Measurements from ENCODE around the gene SPEN. TPM values are rescaled to one million over a fixed set of nuclear protein-coding genes. Genes with fewer than 3 reads are reported as not detected.
"Not testable (repeated sequence)": the region's sequence is repeated elsewhere in the genome, so short reads cannot be mapped to it uniquely, and the experiment has no call there.

SPEN gene
- total RNA-seq, 1 donor from 2014 or later, result 36.8 TPM

GRCh38 chr1:15974855-15975254 lies 127.3 kb downstream of the SPEN start:
- DNase-seq (ENCODE audit: extremely low read depth, low read depth, low spot score), result no peak

DNA sequence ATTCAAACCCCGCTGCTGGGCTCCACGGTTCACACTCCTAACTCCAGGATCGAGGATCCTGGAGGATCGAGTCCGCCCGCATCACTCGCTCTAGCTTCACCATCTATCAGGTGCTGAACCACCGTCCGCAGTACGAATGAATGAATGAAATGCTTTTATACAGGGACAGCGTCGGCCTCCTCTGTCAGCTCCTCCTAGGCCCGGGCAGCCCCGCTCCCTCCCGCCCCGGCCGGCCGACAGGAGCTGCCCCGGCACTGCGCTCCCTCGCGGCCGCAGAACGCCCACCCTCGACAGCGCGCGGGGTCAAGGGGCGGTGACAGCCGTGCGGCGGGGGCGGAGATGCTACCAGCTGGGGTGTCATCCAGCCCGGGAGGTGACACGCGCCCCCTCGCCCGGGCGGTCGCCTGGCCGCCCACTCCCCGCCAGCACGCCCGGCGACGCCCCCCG lies 127.9 kb downstream of the SPEN start:
- DNase-seq (ENCODE audit: extremely low read depth, low read depth, low spot score), result no peak

DNA sequence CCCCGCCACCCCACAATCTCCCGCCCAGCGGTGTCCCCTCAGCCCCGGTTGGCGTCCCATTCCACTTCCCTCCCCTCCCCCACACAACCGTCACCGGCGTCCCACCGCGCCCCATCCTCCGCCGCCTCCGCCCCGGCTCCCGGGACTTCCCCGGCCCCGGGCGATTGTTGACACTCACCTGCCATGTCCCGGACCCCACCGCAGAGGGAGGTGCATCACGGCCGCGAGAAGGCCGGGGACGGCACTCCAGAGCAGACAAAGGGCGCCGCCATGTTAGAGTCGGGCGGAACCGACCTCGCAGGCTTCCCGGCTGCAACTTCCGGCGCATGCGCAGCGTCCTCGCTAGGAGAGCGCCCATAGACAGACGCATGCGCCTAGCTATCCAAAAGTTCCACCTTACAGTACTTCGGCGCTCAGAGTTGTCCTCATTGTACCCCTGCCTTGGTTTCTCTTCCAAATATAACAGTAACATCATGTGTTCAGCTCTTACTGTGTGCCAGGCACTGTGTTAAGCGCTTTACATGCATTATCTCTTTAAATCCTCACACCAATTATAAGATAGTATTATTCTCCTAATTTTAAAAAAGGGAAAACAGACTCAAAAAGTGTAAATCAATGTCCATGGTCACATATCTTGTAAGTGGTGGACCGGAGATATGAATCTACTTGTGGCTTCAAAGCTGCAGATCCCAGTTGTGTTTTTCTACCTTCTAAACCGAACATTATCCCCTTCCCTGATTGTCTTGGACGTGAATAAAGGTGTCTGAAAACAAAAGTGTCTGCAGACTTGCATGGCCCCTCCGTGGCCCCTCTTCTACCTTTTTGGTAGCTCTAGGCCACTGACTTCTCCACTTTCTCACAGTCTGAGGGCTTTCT lies 128.5 kb downstream of the SPEN start, which contains the start of gene ZBTB17:
Gene ZBTB17, minus strand, starts transcription at position 297 of the 876 bp plus-strand sequence. CDS start 27,606 bp downstream, outside the sequence.
- DNase-seq (ENCODE audit: extremely low read depth, low read depth, low spot score), result no peak

DNA sequence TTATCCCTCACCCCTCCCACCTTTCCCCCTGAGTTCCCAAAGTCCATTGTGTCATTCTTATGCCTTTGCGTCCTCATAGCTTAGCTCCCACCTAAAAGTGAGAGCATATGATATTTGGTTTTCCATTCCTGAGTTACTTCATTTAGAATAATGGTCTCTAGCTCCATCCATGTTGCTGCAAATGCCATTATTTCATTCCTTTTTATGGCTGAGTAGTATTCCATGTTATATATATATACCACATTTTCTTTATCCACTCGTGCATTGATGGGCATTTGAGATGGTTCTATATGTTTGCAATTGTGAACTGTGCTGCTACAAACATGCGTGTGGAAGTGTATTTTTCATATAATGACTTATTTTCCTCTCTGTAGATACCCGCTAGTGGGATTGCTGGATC lies 130.4 kb downstream of the SPEN start:
- DNase-seq (ENCODE audit: extremely low read depth, low read depth, low spot score), result not testable (repeated sequence)

- DNase-seq (ENCODE audit: extremely low read depth, low read depth, low spot score), result no peak
Observed at GRCh38 chr1:15981679-15982078, 134.2 kb downstream of the SPEN start.

DNA sequence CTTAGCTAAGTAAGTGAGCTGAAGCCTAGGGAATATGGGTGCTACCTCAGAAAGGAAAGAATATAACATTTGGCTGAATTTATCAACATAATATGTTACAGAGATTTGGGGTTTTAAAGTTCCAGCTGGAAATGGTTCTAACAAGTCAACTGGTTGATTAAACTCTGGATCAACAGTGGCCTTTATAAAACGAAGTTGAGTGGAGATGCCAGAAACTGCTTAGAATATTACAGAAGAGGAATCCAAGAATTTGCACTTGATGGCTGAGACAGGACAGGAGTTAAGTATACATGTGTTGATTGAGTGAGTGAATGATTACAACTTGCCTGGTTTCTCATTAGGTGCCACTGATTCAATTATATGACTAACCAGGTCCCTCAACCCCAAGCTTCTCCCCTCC lies 135.8 kb downstream of the SPEN start:
- DNase-seq (ENCODE audit: extremely low read depth, low read depth, low spot score), result no peak

- no peak for DNase-seq (ENCODE audit: extremely low read depth, low read depth, low spot score)
Observed at GRCh38 chr1:15985611-15986297, 138.2 kb downstream of the SPEN start.

DNA sequence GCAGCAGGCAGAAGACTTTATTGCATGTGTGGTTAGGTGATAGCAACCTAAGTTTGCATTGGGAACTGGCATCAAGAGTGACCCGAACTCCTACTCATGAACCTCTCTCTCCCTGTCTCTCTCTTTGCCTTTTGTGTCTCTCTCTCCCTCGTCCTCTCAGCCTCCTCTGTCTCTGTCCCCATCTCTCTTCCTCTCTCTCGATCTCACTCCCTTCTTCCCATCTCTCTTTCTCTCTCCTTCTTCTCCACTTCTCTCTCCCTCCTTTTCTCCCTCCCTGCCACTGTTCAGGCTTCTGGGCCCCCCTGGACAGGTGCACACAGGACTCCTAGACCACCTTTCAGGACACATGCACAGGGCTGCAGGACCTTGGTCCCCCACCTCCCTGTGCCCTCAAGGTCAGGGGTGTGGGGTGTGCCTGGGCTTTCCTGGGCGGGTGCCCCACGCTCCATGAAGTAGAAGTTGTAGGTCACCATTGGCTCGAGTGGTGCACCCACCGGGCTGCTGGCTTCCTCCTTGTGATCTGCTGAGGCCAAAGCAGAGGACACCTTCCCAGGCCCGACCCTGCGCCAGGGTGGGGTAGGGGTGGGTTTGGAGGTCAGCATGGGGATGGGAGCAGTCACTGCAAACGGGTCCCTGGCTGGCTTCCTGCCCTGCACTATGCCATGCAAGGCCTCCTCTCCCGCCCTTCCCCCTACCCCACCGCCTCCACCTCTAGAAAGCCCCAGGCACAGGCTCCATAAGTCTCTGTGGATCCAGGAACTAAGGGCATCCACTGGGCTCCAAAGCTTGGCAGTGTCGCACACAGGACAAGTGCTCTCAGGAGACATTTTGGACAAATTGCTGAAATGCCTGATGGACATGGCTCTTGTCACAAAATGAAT lies 141.6 kb downstream of the SPEN start:
- DNase-seq (ENCODE audit: extremely low read depth, low read depth, low spot score), result no peak

- no peak for DNase-seq (ENCODE audit: extremely low read depth, low read depth, low spot score)
Observed at GRCh38 chr1:15989776-15990175, 142.3 kb downstream of the SPEN start.

Other genes starting within 250 kb of the SPEN start
- 10.1 and 28.4 TPM in 2 replicates for gene DDI2, start 230.2 kb upstream of the SPEN start, total RNA-seq
- gene PLEKHM2, start 163.4 kb upstream of the SPEN start, total RNA-seq, result 44.5 and 67.7 TPM in 2 replicates
- gene SLC25A34, start 111.4 kb upstream of the SPEN start, total RNA-seq, result 0.19 and 0.53 TPM in 2 replicates
- gene TMEM82, start 105.2 kb upstream of the SPEN start, total RNA-seq, result not detected in 2 replicates
- 191 and 231 TPM in 2 replicates for gene FBLIM1, start 88.9 kb upstream of the SPEN start, total RNA-seq
- gene UQCRHL, start 40.1 kb upstream of the SPEN start, total RNA-seq, result 0.76 and 2.3 TPM in 2 replicates
- 27.6 and 35.6 TPM in 2 replicates for gene ZBTB17, start 128.4 kb downstream of the SPEN start, total RNA-seq
- 0.15 TPM in 1 of 2 replicates, not detected in the other for gene SRARP, start 156.5 kb downstream of the SPEN start, total RNA-seq
- gene HSPB7, start 170.3 kb downstream of the SPEN start, total RNA-seq, result not detected in 2 replicates
- not detected in 2 replicates for gene CLCNKA, start 174.3 kb downstream of the SPEN start, total RNA-seq
- gene CLCNKB, start 196.1 kb downstream of the SPEN start, total RNA-seq, result not detected in 2 replicates
- 0.82 and 0.87 TPM in 2 replicates for gene FAM131C, start 225.9 kb downstream of the SPEN start, total RNA-seq